SU-DHL-6 (cell line): ENCODE measurements around the gene GOLM1.

Experiments
- H2AFZ ChIP-seq: fragments of 200-600 bp; sonication (generic); 2 replicates; pipeline ENCODE4 v1.6.1; 2014; ENCODE audit warnings: low read depth, mild to moderate bottlenecking, moderate library complexity, mixed read lengths, antibody characterized with exemption, low read length; ENCODE audit not compliant: severe bottlenecking
- H3F3A ChIP-seq: fragments of 200-600 bp; shearing (Covaris generic); 2 replicates; pipeline ENCODE4 v1.6.0; 2016; ENCODE audit warnings: antibody characterized with exemption, mild to moderate bottlenecking; ENCODE audit not compliant: insufficient read depth
- H3K27ac ChIP-seq: fragments of 200-600 bp; sonication (generic); 2 replicates; pipeline ENCODE4 v1.5.1; 2016; ENCODE audit warnings: low read depth, mild to moderate bottlenecking, low read length, moderate library complexity, mixed read lengths
- H3K27me3 ChIP-seq: fragments of 200-600 bp; sonication (generic), shearing (Covaris generic); 2 replicates; pipeline ENCODE4 v1.6.0; 2014; ENCODE audit warnings: mild to moderate bottlenecking, low read length
- H3K36me3 ChIP-seq: fragments of 200-600 bp; sonication (generic); 2 replicates; pipeline ENCODE4 v1.6.1; 2014; ENCODE audit warnings: mild to moderate bottlenecking, low read length, mixed read lengths
- H3K4me2 ChIP-seq: fragments of 300-600, 200-600 bp; shearing (Covaris generic), sonication (generic); 2 replicates; pipeline ENCODE4 v1.6.0; 2014; ENCODE audit warnings: low read length, low read depth, mild to moderate bottlenecking; ENCODE audit not compliant: poor library complexity, severe bottlenecking
- H3K4me3 ChIP-seq: fragments of 200-600 bp; sonication (generic); 2 replicates; pipeline ENCODE4 v1.5.1; 2014; ENCODE audit warnings: antibody characterized with exemption, low read length, mild to moderate bottlenecking, mixed read lengths; ENCODE audit not compliant: insufficient read depth, poor library complexity, severe bottlenecking
- H3K79me2 ChIP-seq: fragments of 200-600 bp; sonication (generic); 2 replicates; pipeline ENCODE4 v1.6.1; 2014; ENCODE audit warnings: mild to moderate bottlenecking, low read length, moderate library complexity; ENCODE audit not compliant: insufficient read depth
- H3K9ac ChIP-seq: fragments of 200-600 bp; sonication (generic); 2 replicates; pipeline ENCODE4 v1.7.0; 2014; ENCODE audit warnings: mild to moderate bottlenecking, low read length
- H3K9me2 ChIP-seq: fragments of 200-600 bp; sonication (generic); replicated peaks from 2 replicates; pipeline ENCODE4 v1.6.1; 2014; ENCODE audit warnings: low read length; ENCODE audit not compliant: insufficient read depth
- H3K9me3 ChIP-seq: fragments of 200-600 bp; sonication (generic); 2 replicates; pipeline ENCODE4 v1.6.1; 2014; ENCODE audit warnings: low read length, mixed read lengths; ENCODE audit not compliant: insufficient read depth
- H4K20me1 ChIP-seq: fragments of 200-600 bp; sonication (generic); 2 replicates; pipeline ENCODE4 v1.6.1; 2014; ENCODE audit warnings: low read depth, mild to moderate bottlenecking, antibody characterized with exemption, low read length, moderate library complexity, mixed read lengths
- CTCF ChIP-seq: fragments of 200-600 bp; sonication (generic); IDR thresholded peaks from one replicate; pipeline ENCODE4 v1.5.1; 2017; ENCODE audit warnings: antibody characterized with exemption, mild to moderate bottlenecking, low read length, moderate library complexity; ENCODE audit not compliant: insufficient read depth, poor library complexity, severe bottlenecking
- EZH2phosphoT487 ChIP-seq: fragments of 200-600 bp; sonication (generic), shearing (Covaris generic); conservative IDR thresholded peaks from 2 replicates; pipeline ENCODE4 v1.6.1; 2018; ENCODE audit warnings: mild to moderate bottlenecking, antibody characterized with exemption, low read length, moderate library complexity, mixed read lengths

GOLM1 gene

GRCh38 chr9:86043999-86044398 lies 55.4 kb downstream of the GOLM1 start:
- H3K27me3 ChIP-seq = no peaks in the 10 kb centered on the region
- no peak overlapping the region for H3K27ac ChIP-seq

GRCh38 chr9:86043586-86043985 lies 55.8 kb downstream of the GOLM1 start:
- Histone ChIP-seq H3K9me3 (no peaks in the 10 kb centered on the region), H3K4me3 (no peak overlapping the region), H3K36me3 (no peaks in the 10 kb centered on the region), H3K79me2 (no peaks in the 10 kb centered on the region), H3K27ac (no peak overlapping the region), H3F3A (no peaks in the 10 kb centered on the region), H3K9ac (no peak overlapping the region), H3K27me3 (no peaks in the 10 kb centered on the region), H4K20me1 (no peaks in the 10 kb centered on the region), H3K4me2 (no peak overlapping the region), H2AFZ (no peak overlapping the region), H3K9me2 (no peaks in the 10 kb centered on the region)
- TF ChIP-seq CTCF (no peak), EZH2phosphoT487 (no peak)

More at GRCh38 chr9:86043999-86044398, 55.4 kb downstream of the GOLM1 start:
- TF ChIP-seq EZH2phosphoT487 = no peak
- TF ChIP-seq CTCF = no peak
- Histone ChIP-seq H3K9me2 (no peaks in the 10 kb centered on the region), H3K4me2 (no peak overlapping the region), H3K79me2 (no peaks in the 10 kb centered on the region), H3K9me3 (no peaks in the 10 kb centered on the region), H3K36me3 (no peaks in the 10 kb centered on the region), H3F3A (no peaks in the 10 kb centered on the region), H4K20me1 (no peaks in the 10 kb centered on the region), H3K9ac (no peak overlapping the region), H2AFZ (no peak overlapping the region), H3K4me3 (no peak overlapping the region)

GRCh38 chr9:86042199-86042978 lies 57.0 kb downstream of the GOLM1 start:
- Histone ChIP-seq H3K9me3 (no peaks in the 10 kb centered on the region), H4K20me1 (no peaks in the 10 kb centered on the region), H3K36me3 (no peaks in the 10 kb centered on the region), H3K79me2 (no peaks in the 10 kb centered on the region), H2AFZ (no peak overlapping the region), H3K4me2 (no peak overlapping the region), H3K27ac (no peak overlapping the region), H3K27me3 (no peaks in the 10 kb centered on the region), H3K9me2 (no peaks in the 10 kb centered on the region), H3K4me3 (no peak overlapping the region), H3F3A (no peaks in the 10 kb centered on the region), H3K9ac (no peak overlapping the region)
- no peak for TF ChIP-seq EZH2phosphoT487
- no peak for TF ChIP-seq CTCF
